Activated CD4-positive, alpha-beta T cell treated with anti-CD3 and anti-CD28 coated beads, Interleukin-2, amount 50 U/mL, for 16 hours (primary cell): ENCODE results near the gene CLEC18A.
"Not testable (repeated sequence)": the region's sequence is repeated elsewhere in the genome, so short reads cannot be mapped to it uniquely, and the experiment has no call there.

ENCODE experiments used
- DNase-seq: peaks from one replicate; pipeline ENCODE4 v3.0.0-alpha.2; 2020

CLEC18A gene

GRCh38 chr16:69951017-69951671, at the start of gene CLEC18A:
TSS of gene CLEC18A (plus strand) at chr16:69951334. CDS start at chr16:69951367, 33 bp downstream.
- DNase-seq: not testable (repeated sequence)

DNA sequence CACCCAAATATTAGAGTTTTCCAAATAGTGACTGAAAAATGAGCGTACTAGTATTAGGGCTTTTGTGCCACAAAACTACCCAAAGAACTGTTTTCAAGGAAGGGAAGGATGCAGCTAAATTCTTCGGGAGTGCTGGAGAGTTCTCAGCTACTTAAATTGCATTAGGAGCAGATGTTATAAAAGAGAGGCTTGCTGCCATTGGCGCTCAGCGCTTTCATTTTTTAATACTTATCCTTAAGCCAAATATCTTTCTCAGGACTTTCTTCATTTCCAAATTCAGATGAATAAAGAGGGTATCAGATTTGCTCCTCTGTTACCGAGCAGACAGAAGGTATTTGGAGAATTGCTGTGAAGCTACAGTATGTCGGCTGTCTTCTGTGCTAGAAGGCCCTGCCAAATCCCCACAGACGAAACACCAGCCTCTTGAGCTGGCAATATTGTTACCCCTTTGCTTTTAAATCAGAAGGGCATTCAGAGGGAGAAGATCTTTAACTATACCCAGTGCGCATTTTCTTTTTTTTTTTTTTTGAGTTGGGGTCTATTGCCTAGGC, 47.2 kb upstream of the CLEC18A start:
- no peak for DNase-seq

DNA sequence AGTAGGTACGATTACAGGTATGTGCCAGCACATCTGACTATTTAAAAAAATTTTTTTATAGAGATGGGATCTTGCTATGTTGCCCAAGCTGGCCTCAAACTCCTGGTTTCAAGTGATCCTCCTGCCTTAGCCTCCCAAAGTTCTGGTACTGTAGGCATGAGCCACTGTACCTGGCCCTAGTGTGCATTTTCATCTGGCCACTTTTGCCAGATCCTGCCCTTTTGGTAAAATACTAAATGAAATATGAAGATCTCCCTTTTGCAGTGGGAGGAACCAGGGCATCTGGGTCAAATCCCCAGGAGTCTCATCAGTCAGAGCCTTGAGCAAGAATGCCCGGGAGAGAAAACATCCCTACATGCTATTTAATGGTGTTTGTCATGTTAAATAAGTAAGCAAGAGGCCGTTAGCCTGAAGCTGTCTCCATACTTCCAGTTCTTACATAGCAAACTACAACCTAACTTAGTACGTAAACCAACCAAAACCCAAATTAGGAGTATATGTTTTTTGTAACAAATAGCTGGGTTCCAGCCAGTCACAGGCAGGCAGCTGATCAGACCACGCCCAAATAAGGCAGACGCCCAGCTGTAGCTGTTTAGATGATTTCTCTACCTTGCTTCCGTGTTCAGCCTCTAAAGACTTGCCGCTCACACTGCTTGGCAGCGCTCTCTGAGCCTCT, 46.5 kb upstream of the CLEC18A start:
- DNase-seq: no peak

DNA sequence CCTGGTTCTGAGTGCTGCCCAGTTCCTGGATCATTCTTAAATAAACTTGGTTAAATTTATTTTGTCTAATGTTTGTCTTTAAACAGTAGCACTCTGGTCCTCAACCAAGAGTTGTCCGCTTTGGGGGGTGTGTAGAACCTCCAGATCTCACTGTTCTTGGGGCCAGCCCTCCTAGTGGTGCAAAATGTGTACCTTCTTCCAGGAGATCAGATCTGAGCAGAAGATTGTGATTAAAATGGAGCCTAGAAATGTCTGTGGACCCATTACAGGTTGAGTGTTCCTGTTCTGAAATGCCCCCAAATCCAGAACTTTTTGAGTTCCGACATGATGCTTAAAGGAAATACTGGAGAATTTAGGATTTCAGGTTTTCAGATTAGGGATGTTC, 46.0 kb upstream of the CLEC18A start:
- DNase-seq: no peak

GRCh38 chr16:69906838-69907401, 44.2 kb upstream of the CLEC18A start:
- DNase-seq: no peak

DNA sequence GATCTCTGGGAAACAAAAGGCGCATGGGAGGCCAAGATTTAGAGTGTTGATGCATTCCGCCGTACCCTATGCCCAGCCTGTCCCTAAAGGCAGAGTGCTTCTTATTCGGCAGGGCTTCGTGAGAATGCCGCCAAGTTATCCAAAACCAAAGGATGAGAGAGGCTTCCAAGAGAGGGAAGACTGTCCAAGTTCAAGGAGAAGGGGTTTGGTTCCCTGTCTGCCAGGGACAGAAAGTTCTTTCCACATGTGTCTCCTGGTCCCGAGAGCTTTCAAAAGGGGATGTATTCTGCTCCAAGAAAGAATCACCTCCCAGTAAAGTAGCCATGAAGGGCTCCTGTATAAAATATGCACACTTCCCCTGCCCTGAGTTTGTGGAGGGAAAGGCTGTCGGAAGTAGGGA, 42.1 kb upstream of the CLEC18A start:
- no peak for DNase-seq

GRCh38 chr16:69909760-69910159, 41.4 kb upstream of the CLEC18A start:
- DNase-seq: no peak

DNA sequence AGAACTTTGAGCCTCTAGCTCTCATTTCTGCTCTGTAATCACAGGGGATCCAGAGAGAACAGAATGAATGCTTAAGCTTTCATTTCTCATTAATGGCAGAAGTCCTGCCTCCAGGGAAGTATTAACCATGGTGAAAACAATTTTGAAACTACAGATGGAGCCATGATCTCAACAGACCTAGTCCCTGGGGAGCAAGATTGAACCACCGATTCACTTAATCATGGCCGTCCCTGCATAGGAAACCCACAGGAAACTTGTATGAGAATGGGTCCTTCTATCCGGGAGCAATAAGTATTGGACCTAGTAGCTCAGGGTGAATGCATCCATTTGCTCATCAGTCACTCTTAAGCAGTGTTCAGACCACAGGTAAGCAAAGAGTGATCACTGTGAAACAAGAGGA, 40.2 kb upstream of the CLEC18A start:
- DNase-seq: no peak

- no peak for DNase-seq
Measured at GRCh38 chr16:69916462-69916861, 34.7 kb upstream of the CLEC18A start.

DNA sequence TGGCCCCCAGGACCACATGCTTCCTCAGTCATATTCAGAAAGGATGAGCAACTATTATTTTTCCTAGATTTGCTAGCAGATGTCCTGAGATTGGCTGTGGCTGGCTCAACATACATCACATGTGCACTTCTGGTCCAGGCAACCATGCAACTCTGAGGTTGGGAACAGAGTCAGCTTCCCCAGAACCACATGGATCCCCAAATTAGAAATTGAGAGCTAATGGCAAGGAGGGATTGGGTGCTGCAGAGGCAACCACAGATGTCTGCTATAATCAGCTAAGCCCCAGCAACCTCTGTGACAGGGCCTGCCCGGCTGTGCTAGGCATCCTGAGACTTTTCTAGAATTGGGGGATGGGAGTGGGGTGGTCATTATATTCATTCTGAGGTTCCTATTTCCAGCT, 33.8 kb upstream of the CLEC18A start:
- DNase-seq: no peak

DNA sequence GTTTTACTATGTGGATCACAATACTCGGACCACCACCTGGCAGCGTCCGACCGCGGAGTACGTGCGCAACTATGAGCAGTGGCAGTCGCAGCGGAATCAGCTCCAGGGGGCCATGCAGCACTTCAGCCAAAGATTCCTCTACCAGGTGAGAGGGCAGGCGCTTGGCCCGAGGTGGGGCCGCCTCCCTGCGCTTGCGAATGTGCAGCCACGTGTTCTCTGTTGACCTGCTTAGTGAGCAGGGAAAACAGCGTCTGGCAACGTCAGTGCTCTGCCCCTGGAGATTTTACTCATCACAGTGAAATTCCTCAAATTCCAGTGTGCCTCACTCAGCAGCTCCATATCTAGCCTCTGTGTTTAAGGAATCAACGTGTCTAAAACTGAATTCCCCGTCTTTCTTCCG, 33.4 kb upstream of the CLEC18A start:
- no peak for DNase-seq

DNA sequence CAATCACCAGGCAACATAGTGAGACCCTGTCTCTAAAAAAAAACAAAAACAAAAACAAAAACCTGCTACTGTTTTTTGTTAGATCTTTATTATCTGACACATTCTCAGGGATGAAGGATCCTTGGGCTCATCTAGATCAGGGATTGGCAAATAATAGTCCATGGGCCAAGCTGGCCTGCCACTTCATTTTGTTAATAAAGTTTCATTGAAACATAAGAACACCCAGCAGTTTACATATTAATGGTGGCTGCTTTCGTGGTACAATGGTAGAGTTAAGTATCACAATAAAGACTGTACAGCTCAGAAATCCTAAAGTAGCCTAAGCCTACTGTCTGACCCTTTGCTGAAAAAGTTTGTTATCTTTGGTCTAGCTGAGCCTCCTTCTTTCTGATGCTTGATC, 32.9 kb upstream of the CLEC18A start:
- no peak for DNase-seq

GRCh38 chr16:69921127-69921526, 30.0 kb upstream of the CLEC18A start:
- DNase-seq: no peak

DNA sequence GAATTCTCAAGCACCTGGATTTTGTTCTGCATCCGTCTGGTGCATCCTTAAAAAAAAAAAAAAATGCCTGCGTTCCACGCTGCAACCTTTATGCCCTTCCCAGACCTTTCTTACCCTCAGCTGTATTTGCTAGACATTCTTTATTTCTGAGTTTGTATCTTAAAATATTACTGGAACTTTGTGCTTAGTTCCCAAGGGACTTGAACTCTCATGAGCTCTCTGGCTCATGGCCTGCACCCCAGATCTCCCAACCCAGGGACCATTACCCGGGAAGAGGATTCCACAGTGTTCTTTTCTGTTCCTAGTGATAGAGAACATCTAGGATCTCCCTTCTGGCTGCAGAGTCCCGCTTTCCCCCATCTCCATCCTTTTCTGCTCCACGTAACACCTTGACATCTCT, 28.9 kb upstream of the CLEC18A start:
- DNase-seq: no peak

DNA sequence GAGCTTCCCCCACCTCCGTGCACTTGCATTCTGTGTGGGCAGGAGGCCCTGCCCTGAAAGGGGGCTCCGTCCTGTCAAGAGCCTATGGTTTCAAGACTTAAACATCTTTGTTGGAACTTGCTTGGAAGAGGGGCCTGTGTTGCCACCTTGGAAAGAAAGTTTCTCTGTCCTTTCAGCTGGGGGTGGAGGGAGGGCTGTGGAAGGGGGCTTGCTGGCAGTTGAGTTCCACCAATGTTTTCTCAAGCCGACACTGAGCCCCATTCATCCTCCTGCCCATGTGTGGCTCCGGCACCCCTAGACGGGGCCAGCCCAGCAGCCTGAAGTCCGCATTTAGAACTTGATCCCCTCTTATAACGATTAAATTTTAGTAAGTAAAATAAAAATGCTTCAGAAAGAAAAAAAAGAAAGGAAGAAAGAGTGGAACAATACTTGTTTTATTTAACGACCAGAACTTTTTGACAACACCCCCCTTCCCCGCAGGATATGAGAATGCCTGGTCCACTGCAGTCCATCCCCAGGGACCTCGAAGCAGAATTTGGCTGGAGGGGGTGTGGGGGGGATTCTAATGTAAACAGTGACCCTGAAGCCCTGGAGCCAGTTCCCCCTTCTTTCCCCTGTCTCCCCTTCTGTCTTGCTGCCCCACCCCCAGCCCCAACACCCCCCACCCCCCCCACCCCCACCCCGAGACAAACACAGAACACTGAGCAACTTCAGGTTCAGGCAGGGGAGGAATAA, 26.9 kb upstream of the CLEC18A start:
- DNase-seq: no peak

DNA sequence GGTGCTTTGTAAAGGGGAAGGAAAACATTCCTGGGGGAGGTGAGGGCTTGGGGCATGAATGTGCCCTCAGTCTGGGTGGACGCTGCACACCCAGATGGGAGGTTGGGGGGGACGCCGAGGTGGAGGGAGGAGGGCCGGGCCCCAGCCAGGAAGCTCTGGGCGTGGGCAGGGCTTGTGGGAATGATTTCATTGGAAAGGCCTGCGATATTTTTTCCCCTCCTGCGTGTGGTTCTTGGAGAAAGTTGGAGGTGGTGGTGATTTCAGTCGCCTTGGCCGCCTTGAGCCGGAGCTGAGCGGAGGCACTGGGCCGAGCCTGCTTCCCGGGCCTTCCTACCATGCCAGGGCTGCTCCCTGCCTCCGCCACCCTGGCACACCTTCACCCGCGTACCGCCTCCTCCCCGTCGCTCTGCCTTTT, 26.4 kb upstream of the CLEC18A start:
- no peak for DNase-seq

DNA sequence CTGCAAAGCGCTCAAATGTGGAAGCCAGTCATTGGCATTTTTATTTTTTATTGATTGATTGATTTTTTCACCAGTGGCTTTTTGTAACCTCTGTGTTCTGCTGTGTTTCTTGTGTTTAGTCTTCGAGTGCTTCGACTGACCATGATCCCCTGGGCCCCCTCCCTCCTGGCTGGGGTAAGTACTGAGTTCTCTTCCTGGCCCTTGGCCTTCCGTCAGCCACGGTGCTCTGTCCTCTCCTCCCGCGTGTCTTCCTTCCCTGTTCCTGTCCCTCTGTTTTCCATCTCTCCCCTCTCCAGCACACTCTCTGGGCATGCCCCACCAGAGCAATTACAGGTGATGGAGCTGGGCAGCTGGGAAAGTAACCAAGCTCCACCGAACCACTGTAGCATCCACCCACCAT, 25.8 kb upstream of the CLEC18A start:
- DNase-seq: no peak

DNA sequence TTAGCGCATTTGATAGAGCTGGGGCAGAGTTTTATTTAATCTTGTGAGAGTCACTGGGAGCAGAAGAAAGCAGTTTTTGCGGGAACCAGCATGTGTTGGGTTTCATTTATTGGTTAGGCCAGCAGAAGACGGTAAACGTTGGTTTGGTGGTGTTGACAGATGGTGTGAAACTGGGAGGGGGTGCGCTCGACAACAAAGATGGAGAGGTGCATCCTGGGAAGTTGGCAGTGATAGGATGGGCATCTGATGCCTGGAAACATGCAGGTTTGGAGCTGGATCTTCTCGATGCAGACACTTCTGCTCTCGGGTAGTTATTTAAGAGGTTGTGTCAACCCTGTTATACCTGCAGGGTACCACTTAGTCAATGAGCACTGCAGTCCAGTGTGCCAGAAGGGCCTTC, 24.9 kb upstream of the CLEC18A start:
- no peak for DNase-seq

- no peak for DNase-seq
Measured at GRCh38 chr16:69927056-69927757, 23.9 kb upstream of the CLEC18A start.

GRCh38 chr16:69928856-69929400, 22.2 kb upstream of the CLEC18A start:
- DNase-seq: no peak

DNA sequence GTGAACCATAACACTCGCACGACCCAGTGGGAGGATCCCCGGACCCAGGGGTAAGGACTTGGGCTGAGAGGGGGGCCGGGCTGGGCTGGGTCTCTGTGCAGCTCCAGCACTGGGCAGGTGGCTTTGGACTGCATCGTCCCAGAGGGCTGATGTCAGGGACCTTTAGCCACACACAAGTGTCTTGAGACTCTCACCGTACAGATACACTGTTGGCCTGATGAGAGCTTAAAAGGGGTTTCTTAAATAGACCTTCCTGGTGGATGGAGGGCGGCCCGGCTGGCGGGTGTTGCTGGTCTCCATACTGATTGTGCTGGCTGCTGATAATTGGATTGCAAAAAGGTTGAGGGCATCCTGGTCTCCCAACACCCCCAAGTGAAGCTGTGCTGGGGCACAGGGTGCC, 21.7 kb upstream of the CLEC18A start:
- DNase-seq: no peak

DNA sequence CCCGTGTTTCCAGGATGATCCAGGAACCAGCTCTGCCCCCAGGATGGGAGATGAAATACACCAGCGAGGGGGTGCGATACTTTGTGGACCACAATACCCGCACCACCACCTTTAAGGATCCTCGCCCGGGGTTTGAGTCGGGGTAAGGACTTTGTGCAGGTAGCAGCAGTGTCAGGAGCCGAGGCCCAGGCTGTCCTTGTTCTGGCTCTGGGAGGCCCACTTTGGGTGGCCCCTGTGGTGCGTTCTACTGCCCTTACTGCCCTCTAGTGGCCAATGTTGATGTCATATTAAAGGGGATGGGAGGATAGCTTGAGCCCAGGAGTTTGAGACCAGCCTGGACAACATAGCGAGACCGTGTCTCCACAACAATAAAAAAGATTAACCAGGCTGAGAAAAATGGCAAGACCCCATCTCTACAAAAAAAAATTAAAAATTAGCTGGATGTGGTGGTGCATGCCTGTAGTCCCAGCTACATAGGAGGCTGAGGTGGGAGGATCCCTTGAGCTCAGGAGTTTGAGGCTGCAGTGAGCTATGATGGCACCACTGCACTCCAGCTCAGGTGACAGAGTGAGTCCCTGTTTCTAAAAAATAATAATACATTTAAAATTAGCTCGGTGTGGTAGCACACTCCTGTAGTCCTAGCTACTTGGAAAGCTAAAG, 20.9 kb upstream of the CLEC18A start:
- DNase-seq: peak; percentile 54
